ENCODE measurements around the gene IFNGR1.

- no peak for TF ChIP-seq ZNF274 (IDR thresholded peaks at IDR 0.05; ENCODE audit: low read depth, low read length)
- no peak for TF ChIP-seq SUZ12 (IDR thresholded peaks at IDR 0.05; ENCODE audit: extremely low read depth, insufficient read depth, insufficient read length)
- no peak for TF ChIP-seq YY1 (IDR thresholded peaks at IDR 0.05; ENCODE audit: insufficient read depth, insufficient read length)
Measured at GRCh38 chr6:137192821-137193220, 26.4 kb downstream of the IFNGR1 start.

Measured in NT2/D1 (cell line).